GM18520 (cell line): ENCODE results near the gene MEF2B.
"Not testable (repeated sequence)": the region's sequence is repeated elsewhere in the genome, so short reads cannot be mapped to it uniquely, and the experiment has no call there.

ENCODE experiments used
- ATAC-seq: cut with Tn5 transposase; IDR thresholded peaks from one replicate; pipeline ENCODE4 v1.9.1; 2021; ENCODE audit not compliant: unreplicated experiment

Gene MEF2B

DNA sequence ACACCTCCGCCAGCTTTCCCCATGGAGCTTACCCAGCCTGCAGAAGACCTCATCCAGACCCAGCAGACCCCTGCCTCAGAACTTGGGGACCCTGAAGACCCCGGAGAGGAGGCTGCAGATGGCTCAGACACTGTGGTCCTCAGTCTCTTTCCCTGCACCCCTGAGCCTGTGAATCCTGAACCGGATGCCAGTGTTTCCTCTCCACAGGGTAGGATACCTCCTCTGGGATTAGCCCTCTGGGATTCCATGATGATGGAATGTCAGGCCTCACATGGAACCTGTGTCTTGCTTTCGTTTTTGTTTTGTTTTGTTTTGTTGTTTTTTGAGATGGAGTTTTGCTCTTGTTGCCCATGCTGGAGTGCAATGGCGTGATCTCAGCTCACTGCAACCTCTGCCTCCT, 23.9 kb upstream of the MEF2B start:
- ATAC-seq: no peak

DNA sequence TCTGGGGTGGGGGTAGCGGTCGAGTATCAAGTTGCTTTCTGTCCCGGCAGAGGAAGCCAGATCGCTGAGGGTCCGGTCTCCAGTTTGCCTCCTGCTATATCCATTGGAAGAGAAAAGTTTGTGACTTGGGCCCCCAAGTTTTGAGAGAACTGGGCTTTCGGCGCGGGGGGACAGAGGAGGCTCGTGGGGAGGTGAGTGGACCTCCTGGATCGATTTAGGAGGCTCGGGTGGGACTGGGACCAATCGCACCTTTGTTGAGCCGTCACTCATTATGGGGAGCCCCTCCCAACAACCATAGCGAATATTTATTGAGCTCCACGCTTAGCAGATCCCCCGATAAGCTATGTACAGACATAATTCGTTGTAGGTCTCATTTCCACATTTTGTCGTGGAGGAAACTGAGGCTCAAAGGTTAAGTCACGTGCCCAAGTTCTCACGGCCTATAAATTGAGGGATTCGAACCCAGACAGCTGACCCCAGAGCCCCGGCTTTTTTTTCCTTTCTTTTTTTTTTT, 22.9 kb upstream of the MEF2B start:
- no peak for ATAC-seq

DNA sequence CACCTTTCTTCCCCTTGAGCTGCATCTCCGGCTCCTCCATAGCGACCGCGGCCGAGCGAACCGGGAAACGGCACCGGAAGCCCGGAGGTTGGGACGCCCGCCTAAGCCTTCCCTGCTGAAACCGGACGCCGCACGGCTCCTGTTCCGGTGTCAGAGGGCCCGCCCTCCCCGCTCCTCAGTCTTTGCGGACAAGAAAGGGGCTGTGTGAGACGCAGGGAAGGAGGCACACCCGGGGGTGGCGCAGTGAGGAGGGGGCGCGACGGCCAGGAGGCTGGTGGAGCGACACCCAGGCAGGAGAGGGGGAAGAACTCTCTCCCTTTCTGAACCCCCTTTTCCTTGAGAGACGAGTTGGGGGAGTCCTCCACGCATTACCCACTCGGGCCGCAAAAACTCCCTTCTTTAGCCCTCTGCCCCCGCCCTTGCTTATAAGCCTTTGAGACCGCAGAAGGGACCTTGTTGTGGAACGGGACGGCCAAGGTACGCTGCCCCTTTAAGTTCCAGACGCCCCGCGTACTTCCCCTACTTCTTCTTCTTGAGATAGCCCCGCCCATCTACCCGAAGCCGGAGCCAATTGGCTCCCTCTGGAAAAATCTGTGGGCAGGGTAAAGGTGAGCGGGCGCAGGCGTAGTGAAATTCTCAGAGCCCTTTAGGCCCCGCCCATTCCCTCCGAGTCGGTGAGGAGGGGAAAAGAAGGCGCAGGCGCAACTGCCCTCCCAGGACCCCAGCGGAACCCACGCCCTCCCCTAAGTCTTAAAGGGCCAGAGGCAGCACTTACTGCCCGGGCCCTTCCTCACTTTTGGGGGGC, 22.2 kb upstream of the MEF2B start, which contains the start of the genes BORCS8 and RFXANK:
TSS of gene BORCS8 (minus strand) at position 75 of the 805 bp plus-strand sequence. CDS start at position 40, 35 bp downstream.
TSS of gene RFXANK (plus strand) at position 181 of the 805 bp plus-strand sequence. CDS start 1,689 bp downstream, outside the sequence.
- ATAC-seq: peak; percentile 79

DNA sequence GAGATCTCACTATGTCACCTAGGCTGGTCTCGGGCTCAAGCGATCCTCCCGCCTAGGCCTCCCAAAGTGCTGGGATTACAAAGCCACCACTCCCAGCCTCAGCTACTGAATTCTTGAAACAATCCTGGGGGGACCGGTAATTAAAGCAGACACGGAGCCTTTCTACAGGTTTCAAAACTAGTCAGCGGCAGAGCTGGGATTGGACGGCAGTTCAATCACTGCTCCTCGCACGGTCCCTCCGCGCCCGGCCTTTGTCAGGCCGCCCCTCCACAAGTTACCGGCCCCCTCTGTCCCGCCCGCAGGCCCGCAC, 21.7 kb upstream of the MEF2B start:
- no peak for ATAC-seq

DNA sequence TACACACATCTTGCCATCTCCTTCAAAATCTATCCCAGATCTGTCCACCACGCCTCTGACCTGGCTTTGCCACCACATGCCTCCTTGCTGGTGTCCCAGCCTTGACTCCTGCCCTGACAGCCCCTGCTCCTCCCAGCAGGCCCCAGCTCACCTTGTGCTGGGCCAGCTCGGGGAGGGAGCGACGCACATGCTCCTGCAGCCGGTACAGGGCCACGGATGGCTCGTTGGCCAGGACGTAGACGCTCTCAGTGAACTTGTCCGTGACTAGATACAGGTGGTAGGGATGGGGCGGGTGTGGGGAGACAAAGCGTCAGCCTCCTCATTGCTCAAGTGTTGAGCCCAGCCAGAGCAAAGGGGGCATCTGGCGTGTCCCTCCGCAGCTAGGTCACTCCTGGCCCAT, 16.7 kb upstream of the MEF2B start:
- no peak for ATAC-seq

DNA sequence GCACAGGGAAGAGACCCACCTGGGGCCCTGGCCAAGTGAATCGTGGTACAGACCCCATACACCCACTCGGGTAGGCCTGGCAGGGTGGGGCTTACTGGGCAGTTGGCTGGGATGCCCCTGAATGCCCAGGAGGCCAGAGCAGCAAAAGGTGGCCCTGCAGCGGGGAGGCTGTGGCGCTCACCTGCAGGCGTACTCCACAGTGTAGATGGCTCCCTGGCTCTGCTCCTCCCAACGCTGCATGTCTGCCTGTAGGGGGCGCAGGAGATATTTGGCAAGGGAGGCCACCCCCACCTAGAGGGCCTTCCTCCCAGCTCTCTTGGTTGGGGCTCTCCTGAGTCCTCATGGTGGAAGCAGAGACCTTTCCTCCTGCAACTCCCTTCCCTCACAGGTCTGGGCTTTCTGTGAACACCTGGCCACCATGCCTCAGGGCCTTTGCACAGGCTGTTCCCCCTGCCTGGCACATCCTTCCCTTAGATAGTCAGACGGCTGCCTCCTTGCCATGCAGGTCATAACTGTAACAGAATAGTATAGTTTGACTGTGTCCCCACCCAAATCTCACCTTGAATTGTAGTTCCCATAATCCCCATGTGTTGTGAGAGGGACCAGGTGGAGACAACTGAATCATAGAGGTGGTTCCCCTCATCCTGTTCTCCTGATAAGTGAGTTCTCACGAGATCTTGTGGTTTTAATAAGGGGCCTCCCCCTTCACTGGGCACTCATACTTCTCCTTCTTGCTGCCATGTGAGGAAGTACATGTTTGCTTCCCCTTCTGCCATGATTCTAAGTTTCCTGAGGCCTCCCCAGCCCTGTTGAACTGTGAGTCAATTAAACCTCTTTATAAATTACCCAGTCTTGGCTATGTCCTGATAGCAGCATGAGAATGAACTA, 16.0 kb upstream of the MEF2B start:
- ATAC-seq: no peak

DNA sequence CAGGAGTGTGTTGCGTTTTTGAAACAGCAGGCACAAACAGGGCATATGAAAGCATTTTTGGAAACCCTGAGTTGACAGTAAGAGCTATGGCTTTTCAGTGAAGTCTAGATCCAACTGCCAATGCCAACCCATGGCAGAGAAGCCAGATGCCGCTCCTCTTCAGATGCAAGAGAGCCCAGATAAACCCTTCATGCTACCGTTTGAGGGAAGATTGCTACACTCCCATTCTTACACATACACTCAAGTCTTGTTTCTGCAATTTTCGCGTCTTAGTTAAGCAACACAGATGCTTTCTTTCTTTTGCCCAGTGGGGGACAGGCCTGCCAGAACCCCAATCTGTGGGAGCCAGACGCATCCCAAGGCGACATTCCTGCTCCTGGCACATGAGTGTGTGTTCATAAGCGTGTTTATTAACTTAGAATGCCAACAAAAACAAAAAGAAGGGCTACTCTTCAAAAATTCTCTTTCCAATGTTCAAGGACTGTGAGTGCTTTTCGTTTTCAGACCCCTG, 11.5 kb upstream of the MEF2B start:
- ATAC-seq: no peak

DNA sequence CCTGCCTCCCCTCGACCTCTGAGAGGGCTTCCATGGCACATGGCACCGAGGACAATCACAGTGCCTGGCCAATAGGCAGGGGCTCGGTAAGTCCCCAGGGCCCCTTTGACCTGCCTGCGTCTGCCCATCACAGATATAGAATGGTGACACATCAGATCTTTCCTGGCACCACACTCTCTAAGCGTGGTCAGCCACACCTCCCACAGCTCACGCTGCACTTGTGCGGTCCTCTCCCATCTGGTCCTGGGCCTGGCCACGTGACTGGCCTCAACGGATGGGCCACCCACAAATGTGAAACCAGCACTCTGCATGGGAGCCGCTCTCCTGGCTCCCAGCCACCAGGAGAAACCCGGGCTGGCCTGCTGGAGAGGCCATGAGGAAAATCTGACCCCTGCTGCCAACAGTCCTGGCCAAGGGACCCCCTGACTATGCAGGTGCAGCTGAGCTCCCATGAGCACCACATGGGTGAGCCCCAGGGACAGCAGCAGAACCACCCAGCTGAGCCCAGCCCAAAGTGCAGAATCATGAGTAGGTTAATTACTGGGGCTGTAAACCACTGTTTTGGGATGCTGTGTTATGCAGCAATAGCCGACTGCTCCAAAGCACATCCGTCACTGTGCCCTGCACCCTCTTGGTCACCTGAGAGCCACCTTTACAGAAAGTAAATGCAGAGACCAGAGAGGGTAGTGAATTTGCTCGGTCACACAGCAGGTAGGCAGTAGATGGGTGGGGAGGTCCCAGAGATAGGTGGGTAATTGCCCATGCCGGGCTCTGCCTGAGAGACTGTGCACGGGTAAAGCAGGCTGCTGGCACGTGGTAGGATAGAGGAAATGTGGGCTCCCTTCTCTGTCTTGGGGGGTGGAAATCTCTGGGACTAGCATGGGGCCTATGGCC, 9.7 kb upstream of the MEF2B start:
- no peak for ATAC-seq

DNA sequence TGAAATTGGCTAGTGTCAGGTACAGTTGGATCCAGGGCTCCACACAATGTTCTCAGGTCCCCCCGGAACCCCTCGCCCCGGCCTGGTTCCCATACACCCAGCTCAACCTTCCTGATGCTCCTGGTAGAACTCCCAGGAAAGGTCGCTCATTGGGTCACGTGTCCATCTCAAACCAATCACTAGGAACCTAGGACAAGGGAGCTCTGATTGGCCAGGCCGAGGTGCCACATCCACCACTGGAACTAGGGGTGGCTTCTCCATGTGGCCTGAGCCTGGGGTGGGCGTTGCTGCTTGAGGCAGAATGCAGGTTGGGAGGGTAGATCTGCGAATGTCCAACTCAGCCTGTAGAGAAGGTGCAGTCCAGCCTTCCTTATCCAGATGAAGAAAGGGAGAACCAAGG, 6.9 kb upstream of the MEF2B start:
- ATAC-seq: no peak

DNA sequence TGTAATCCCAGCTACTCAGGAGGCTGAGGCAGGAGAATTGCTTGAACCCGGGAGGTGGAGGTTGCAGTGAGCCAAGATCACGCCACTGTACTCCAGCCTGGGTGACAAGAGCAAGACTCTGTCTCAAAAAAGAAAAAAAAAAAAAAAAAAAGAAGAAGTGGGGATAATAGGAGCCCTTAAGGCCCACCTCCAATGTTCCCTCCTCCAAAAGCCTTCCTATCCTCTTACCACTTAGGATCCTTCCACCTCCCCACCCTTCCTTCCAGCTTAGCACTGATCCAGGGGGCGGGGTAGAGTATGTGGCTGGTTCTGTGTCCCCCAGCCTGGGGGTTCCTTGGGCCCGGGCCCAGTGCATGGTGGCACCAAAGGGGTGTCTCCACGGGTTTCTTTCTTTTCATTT, 3.2 kb upstream of the MEF2B start:
- not testable (repeated sequence) for ATAC-seq

DNA sequence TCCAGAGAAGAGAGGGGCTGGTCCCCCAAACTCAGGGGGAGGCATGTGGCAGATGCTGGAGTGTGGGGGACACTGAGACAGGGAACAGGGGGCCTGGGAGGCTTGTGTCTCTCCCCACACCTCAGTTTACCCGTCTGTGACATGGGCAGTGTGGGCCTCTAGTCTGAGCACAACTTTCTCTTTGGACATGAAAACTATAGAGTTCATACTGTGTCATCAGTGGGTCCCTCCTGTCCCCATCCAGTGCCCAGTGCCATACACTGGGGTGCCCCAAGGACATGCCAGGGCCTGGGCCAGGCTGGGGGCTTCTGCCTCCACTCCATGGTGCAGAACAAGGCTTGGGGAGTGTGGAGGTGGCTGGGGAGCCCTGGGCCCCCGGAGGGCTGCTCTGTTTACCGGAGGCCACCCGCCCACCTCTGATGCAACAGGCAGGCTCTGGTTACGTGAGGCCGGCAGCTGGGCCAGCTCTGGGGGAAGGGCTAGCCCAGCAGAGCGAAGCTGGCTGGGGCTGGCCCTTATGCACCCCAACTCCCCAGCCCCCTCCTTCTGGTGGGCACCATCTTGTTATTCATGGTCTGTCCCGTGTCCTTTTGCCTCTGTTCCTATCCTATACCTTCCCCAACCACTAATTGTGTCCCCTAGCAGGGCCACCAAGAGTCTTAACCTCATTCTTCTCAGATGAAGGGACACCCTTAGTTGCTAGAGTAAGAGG, 1.9 kb upstream of the MEF2B start:
- ATAC-seq: no peak

DNA sequence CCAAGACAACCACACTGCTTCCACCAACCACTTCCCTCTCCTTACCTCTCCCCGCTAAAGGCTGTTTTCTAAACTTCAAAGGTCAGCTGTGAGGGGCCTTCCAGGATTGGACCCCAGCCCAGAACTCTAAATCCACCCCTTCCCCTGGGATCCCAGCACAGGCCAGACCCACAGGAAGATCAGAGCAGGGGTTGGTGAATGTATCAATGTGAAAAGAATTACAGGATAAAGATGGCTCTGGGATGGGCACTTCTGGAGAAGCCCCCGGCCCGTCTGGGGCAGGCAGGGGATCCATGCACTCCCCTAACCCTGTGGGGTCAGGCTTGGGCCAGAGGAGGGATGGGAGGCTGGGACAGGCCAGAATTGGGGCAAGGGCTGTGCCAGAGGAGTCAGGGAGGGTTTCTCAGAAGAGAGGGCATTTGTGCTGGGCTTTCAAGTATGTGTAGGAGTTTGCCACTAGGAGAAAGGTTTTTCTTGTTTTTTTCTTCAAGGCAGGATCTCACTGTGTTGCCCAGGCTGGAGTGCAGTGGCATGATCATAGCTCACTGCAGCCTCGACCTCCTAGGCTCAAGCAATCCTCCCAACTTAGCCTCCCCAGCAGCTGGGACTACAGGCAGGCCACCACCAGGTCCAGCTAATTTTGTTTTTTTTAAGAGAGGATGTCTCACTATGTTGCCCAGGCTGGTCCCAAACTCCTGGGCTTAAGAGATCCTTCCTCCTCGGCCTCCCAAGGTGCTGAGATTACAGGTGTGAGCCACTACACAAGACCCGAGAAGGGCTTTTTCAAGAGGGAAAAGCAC, 1.0 kb upstream of the MEF2B start:
- no peak for ATAC-seq

DNA sequence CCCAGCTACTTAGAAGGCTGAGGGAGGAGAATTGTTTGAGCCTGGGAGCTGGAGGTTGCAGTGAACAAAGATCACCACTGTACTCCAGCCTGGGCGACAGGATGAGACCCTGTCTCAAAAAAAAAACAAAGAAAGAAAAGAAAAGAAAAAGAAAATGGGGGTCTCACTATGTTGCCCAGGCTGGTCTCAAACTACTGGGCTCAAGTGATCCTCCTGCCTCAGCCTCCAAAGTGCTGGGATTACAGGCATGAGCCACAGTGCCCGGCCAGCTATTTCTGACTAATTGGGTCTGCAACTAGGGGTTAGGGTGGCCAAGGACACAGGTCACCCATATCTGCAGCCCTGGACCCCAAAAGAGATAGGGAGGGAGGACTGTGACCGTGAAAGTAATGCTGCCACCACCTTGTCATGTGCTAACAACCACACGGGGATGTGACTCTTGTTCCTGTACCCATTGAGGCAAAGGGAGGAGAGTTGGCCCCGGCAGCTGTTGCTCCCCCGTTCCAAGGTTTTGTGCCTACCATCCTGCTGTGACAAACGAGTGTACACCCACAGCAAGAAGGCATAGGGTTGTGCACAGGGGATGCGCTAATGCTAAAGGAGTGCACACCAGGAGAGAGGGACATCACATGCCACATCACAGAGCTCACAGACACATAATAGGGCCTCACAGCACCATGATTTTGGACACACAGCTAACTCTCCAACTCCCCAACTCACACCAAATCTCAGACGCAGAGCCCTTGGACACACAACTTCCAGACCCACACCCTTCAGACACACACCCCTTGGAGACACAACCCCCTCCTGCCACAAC, 619 bp downstream of the MEF2B start:
- no peak for ATAC-seq

DNA sequence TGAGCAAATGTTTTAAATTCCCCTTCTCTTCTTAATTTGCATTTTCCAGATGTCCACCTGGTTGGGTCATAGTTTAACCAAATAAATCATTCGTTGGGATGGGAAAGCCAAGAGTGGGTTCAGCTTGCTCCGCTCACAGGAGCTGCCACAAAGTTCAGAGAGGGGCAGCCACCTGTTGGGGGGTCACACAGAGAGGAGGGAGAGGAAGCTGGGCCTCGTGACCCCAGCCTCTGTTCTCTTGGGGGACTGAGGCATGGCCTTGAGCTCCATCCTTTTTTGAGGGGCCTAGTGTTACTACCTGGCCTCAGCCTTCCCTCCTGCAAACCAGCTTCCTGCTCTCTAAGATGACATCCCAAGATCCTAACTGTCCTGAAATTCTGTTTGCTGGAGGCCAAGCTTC, 2.5 kb downstream of the MEF2B start:
- no peak for ATAC-seq

DNA sequence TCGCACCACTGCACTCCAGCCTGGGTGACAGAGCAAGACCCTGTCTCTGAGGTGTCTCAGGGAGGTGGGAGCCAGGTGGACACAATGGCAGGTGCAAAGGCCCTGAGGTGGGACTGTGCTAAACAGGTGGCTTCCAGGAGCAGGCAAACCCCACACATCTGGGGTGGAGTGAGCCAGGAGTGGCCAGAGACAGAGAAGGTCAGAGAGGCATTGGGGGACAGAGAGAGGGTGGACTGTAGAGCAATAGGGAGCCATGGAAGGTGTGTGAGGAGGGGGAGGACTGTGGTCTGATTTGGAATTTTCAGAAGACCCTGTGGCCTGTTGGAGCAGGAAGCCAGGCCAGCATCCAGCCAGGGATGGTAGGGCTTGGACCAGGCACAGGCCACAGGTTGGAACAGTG, 4.7 kb downstream of the MEF2B start:
- ATAC-seq: no peak

DNA sequence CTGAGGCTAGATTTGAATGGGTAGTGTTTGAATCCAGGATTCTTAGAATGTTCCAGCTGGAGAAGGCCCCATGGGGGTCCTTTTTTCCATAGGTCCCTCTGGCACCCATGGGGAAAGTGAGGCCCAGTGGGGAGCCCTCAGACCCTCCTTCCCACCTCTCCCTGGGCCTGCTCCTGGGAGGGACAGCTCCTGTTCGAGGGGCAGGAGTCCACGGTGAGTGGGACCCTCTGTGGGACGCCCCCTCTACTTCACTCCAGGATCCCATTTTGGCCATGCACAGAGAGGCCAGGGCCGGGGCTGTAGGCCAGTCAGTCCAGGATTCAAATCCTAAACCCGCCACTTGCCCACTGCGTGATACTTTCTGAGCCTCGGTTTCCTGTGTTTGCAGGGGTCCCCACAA, 7.6 kb downstream of the MEF2B start:
- ATAC-seq: no peak

DNA sequence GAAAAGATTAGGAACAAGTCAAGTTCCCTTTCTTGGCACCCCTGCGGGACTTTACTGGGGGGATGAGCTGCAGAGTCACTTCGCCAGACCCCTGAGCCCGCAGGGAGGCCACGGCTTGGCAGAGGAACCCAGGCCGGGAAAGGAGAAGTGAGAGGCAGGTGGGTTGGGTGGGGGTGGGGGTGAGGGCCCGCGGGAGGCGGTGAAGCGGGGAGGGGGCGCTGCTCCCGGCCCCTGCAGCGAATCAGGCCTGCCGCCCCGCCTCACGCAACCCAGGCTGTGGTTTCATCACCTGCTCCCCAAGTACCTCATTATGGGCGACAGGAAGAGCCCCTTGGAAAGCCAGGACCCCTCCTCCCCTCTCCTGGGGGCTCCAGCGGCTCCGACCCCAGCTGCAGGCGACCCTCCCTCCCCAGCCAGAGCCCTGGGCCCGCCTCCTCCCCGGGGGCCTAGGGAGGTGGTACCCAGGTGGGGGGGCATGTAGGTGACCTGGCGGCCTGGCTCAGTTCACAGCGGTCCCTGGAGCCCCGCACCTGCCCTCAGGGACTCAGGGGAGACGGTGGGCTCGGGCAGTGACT, 9.5 kb downstream of the MEF2B start:
- ATAC-seq: no peak

DNA sequence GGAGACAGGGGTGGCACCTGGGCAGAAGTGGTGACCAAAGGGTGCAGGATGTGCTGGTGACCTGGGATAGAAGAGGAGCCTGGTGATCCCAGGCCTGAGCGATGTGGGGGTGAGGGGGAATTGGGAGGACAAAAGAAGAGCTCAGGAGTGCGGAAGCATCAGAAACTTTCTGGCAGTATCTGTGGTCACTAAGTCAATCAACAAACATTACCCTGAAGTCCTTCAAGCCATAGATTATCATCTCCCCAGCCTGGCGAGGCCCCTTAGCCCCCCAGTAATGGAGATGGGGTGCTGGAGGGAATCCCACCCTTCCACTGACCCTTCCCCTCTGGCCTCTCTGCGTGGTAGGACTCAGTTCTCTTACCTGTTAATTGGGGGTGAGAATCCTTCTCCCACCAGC, 10.5 kb downstream of the MEF2B start:
- ATAC-seq: no peak
